OCI-M2 (cell line): ENCODE data around the gene NDUFB10.

ENCODE experiments used
- DNase-seq: peaks from one replicate; lab custom pipeline; 2025; ENCODE audit not compliant: unreplicated experiment; lab: John Stamatoyannopoulos, UW

Gene NDUFB10

DNA sequence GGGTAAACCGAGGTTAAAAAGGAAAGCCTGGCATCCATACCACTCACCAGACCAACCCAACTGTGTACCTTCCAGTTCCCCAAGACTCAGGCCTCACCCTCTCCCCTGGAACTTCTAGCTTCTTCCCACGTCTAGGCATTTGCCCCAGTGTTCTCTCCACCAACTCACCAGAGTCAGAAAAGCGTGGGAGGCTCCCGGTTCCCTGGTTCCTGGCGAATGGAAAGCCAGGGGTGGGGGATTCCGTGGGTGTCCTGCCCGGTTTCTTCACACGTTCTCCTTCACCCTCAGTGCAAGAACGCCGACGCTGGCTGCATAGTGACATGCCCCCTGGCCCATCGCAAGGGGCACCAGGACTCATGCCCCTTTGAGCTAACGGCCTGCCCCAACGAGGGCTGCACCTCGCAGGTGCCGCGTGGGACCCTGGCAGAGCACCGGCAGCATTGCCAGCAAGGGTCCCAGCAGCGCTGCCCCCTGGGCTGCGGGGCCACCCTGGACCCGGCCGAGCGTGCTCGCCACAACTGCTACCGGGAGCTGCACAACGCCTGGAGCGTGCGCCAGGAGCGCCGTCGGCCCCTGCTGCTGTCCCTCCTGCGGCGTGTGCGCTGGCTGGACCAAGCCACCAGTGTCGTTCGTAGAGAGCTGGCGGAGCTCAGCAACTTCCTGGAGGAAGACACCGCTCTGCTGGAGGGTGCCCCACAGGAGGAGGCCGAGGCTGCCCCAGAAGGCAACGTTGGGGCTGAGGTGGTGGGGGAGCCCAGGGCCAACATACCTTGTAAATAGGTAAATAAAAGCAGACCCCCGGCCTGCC, 9.0 kb downstream of the NDUFB10 start:
- no peak for DNase-seq

DNA sequence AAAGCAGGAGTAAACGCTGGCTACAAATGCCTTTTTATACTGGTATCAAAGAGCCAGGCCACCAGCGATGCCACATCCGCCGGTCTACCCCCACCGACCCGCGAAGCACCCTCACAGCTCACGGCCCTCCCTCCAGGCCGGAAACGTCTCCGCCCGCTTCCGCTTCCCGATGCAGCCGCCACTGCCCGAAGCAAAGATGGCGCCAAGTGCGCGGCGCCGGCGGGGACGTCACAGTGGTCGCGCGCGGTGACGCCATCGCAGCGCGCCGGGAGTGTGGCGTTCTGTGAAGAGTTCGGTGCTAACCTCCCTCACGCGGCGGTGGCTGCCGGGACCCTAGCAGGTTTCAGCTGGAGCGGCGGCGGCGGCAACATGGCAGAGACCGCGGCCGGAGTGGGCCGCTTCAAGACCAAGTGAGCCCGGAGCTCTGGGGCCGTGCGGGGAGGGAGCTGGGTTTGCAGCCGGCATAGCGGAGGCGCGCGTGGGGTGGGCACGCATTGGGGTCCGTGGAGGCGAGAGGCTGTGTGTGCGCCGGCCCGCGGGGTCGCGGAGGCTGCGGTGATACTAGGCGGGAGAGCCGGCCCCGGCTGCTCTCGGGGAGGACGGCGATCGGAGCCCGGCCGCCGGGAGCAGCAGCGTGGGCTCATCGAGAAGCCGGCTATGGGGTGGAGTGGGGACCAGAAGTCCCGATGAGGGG, 12.6 kb downstream of the NDUFB10 start, which contains the start of gene TBL3:
TBL3 (plus strand) TSS at position 258 of the 694 bp plus-strand sequence; CDS start at position 370, 112 bp downstream.
- DNase-seq: peak; percentile 56

DNA sequence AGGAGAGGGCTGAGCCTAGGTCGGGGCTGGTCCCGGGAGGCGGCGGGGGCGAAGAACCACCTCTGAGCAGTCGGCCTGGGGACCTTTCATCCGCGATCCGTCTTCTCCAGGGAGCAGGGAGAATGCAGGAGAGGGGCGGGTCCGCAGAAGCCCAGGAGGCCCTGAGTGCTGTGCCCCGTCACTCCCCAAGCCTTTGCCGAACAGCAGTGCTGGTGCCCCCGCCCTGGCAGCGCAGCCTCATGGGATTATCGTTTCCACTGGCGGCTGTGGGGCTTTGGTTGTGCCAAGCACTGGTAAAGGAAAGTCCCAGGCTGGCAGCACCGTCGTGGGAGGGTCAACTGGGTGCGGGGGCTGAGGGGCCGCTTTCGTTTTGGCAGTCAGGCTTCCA, 13.1 kb downstream of the NDUFB10 start:
- no peak for DNase-seq

DNA sequence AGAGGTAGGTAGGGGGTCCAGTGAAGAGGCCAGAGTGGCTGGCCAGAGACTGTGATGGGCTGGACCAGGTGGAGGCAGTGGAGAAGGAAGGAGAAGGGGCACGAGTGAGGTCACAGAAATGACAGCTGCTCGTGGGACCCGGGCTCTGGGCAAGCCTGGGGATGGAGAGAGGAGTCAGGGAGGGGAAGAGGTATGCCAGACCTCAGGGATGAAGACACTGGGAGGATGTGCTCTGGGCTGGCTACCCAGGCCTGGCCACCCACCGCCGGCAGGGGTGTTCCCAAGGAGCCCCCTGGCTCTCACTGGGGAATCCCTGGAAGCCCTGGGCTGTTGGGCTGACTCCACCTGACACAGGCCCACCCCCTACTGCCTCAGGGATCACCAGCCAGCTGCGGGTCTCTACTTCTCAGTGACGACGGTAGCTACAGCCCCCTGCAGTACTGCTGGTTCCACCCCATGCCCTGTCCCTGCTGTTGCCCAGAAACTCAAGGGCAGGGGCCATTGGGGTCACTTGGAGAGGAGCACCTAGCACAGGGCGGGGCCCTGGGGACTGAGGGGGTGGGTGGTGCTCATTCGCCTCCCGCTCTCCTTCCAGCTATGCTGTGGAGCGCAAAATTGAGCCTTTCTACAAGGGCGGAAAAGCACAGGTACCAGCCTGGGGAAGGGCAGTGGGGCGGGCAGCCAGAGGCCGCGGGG, 14.3 kb downstream of the NDUFB10 start:
- DNase-seq: no peak

DNA sequence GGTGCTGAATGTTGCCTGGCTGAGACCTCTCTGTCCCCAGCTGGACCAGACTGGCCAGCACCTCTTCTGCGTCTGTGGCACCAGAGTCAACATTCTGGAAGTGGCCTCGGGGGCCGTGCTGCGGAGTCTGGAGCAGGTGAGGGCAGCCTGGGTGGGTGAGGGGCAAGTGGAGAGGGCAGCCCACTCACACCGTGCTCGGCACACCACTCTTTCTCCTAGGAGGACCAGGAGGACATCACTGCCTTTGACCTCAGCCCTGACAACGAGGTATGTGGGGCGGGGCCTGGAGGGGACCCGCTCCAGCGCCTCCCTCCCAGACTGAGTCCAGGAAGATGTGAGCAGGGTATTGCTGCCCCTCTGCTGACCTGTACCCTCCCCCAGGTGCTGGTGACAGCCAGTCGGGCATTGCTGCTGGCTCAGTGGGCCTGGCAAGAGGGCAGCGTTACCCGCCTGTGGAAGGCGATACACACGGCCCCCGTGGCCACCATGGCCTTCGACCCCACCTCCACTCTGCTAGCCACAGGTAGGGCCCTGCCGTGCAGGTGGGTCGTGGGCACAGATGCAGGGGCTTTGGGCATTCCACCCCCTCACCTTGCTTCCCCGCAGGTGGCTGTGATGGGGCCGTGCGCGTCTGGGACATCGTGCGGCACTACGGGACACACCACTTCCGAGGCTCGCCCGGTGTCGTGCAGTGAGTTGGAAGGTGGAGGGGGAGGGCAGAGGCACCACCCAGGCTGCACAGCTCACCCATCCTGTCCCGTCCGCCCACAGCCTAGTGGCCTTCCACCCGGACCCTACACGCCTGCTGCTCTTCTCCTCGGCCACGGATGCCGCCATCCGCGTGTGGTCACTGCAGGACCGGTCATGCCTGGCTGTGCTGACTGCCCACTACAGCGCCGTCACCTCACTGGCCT, 15.1 kb downstream of the NDUFB10 start:
- no peak for DNase-seq

GRCh38 chr16:1975432-1976215, 16.3 kb downstream of the NDUFB10 start:
- no peak for DNase-seq

DNA sequence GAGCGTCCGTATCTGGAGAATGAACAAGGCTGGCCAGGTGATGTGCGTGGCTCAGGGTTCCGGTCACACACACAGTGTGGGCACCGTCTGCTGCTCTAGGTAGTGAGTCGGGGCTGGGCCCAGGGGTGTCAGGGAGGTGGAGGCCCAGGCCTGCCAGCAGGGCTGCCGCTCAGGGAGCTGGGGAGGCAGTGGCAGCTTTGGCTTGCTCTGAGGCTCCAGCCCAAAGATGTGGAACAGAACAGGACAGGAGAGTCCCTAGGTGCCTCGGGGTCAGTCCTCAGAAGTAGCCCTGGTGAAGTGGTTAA, 16.8 kb downstream of the NDUFB10 start:
- DNase-seq: no peak

DNA sequence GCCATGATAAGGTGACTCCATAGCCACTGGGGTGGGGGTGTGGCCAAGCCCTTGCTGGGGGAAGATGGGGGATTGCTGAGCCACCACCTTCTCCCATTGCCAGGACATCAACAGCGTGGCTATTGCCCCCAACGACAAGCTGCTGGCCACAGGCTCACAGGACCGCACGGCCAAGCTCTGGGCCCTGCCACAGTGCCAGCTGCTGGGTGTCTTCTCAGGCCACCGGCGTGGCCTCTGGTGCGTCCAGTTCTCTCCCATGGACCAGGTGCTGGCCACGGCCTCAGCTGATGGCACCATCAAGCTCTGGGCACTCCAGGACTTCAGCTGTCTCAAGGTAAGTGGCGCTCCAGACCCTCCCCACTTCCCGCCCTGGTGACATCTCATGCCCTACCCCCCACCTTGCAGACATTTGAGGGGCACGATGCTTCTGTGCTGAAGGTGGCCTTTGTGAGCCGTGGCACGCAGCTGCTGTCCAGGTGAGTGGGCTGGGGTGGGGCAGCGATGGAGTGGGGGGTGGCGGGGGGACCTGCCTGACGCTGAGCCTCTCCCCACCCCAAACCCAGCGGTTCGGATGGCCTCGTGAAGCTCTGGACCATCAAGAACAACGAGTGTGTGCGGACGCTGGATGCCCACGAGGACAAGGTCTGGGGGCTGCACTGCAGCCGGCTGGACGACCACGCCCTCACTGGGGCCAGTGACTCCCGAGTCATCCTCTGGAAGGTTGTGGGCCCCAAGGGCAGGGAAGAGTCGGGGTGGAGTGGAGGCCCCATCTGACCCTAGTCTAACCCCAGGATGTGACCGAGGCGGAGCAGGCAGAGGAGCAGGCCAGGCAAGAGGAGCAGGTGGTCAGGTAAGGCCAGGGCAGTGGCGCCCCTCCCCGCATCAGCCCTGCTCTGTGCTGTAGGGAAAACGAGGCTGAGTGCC, 17.9 kb downstream of the NDUFB10 start:
- no peak for DNase-seq

DNA sequence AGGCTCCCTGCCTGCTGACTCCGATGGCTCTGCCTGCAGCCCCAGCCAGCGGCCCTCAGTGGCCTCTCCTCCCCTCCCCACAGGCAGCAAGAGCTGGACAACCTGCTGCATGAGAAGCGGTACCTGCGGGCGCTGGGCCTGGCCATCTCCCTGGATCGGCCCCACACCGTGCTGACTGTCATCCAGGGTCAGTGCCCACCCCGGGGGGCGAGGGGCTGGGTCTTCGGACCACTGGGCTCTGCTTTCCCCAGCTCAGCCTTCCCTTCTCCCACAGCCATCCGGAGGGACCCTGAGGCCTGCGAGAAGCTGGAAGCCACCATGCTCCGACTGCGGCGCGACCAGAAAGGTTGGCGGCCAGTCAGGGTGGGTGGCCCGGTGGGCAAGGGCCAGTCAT, 18.5 kb downstream of the NDUFB10 start:
- no peak for DNase-seq

GRCh38 chr16:1978476-1979120, 19.3 kb downstream of the NDUFB10 start:
- no peak for DNase-seq

- no peak for DNase-seq
These were observed 20.1 kb downstream of the NDUFB10 start for GRCh38 chr16:1979271-1980029.

- no peak for DNase-seq
These were observed 20.9 kb downstream of the NDUFB10 start for GRCh38 chr16:1980030-1980769.

DNA sequence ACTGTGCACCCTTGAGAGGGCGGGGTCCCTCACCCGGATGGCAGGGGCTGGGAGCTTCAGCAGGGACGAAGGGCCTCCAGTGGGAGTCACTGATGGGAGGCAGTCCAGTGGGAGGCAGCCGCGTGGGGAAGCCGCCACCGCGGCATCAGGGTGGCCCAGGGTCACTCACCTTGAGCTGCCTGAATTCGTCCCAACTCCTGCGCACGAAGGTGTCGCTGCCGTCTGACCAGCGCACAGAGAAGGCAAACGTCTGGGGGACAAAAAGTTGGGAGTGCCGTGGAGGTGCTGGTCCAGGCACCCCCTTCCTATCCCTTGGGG, 21.4 kb downstream of the NDUFB10 start:
- DNase-seq: no peak

- DNase-seq: no peak
These were observed 22.1 kb downstream of the NDUFB10 start, which contains the start of gene NOXO1 for GRCh38 chr16:1981398-1981836. Gene NOXO1, minus strand, starts transcription at chr16:1981469. Its CDS starts 290 bp downstream, at chr16:1981179.

DNA sequence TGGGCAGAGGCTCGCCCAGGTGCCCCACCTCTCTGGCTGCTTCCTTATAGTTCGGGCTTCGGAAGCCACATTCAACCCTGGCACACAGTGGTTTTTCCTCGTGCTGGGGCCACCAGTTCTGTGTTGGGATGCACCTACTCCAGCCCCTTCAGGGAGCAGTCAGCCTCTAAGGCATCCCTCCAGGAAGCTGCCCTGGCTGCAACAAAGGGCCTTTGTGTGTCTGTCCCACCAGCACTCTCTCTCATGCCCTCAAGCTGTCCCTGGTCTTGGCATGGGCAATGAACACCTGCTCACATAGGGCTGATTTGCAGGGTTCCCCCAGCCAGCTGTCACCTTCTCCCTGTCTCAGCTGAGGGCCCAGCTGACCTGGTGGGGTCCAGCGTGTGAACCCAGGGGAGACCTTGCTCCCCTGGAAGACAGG, 22.7 kb downstream of the NDUFB10 start:
- DNase-seq: no peak

GRCh38 chr16:1982991-1983543, 23.7 kb downstream of the NDUFB10 start:
- no peak for DNase-seq
